Neural progenitor cell (in vitro differentiated cells): ENCODE data around the gene AMZ2. TPM values are rescaled to one million over a fixed set of nuclear protein-coding genes. Genes with fewer than 3 reads are reported as not detected.
"Not testable (repeated sequence)": the region's sequence is repeated elsewhere in the genome, so short reads cannot be mapped to it uniquely, and the experiment has no call there.

ENCODE experiments used
- DNase-seq: peaks from one replicate; pipeline ENCODE4 v3.0.0-alpha.2; 2016; ENCODE audit warnings: low spot score
- H2AFZ ChIP-seq: fragments of 200-600 bp; sonication (generic); replicated peaks from 2 replicates; pipeline ENCODE4 v1.6.1; 2016; ENCODE audit warnings: antibody characterized with exemption
- H3F3A ChIP-seq: fragments of 200-600 bp; sonication (generic); 2 replicates; pipeline ENCODE4 v1.6.1; 2016; ENCODE audit warnings: antibody characterized with exemption, low read depth
- H3K27ac ChIP-seq: fragments of 200-600 bp; sonication (generic); 2 replicates; pipeline ENCODE4 v1.5.1; 2016; ENCODE audit warnings: mild to moderate bottlenecking
- H3K27me3 ChIP-seq: fragments of 200-600 bp; sonication (generic); 2 replicates; pipeline ENCODE4 v1.6.1; 2016; ENCODE audit warnings: mild to moderate bottlenecking, moderate library complexity
- H3K36me3 ChIP-seq: fragments of 200-600 bp; sonication (generic); 2 replicates; pipeline ENCODE4 v1.5.1; 2016
- H3K4me1 ChIP-seq: fragments of 200-600 bp; sonication (generic); 2 replicates; pipeline ENCODE4 v1.6.1; 2016; ENCODE audit warnings: mixed run types
- H3K4me2 ChIP-seq: fragments of 200-600 bp; sonication (generic); 2 replicates; pipeline ENCODE4 v1.6.1; 2016
- H3K4me3 ChIP-seq: fragments of 200-600 bp; sonication (generic); 2 replicates; pipeline ENCODE4 v1.5.1; 2016
- H3K79me2 ChIP-seq: fragments of 200-600 bp; sonication (generic); 2 replicates; pipeline ENCODE4 v1.6.1; 2016; ENCODE audit warnings: low read depth
- H3K9ac ChIP-seq: fragments of 200-600 bp; sonication (generic); 2 replicates; pipeline ENCODE4 v1.6.1; 2016
- H3K9me3 ChIP-seq: fragments of 200-600 bp; sonication (generic); 2 replicates; pipeline ENCODE4 v1.5.1; 2016; ENCODE audit warnings: low read depth
- H4K20me1 ChIP-seq: fragments of 200-600 bp; sonication (generic); 2 replicates; pipeline ENCODE4 v1.6.1; 2016; ENCODE audit warnings: low read depth
- H3K27ac Mint-ChIP-seq: 3 replicates; pipeline ENCODE4 v1.8.0; 2021; ENCODE audit warnings: mixed read lengths
- H3K27me3 Mint-ChIP-seq: 2 replicates; pipeline ENCODE4 v1.8.0; 2022; ENCODE audit warnings: low read depth, mild to moderate bottlenecking, inconsistent platforms, moderate library complexity, mixed read lengths; ENCODE audit not compliant: insufficient read depth
- H3K36me3 Mint-ChIP-seq: 3 replicates; pipeline ENCODE4 v1.8.0; 2021; ENCODE audit warnings: mixed read lengths
- H3K4me1 Mint-ChIP-seq: 3 replicates; pipeline ENCODE4 v1.8.0; 2021; ENCODE audit warnings: mixed read lengths
- H3K4me3 Mint-ChIP-seq: 3 replicates; pipeline ENCODE4 v1.8.0; 2021; ENCODE audit warnings: mild to moderate bottlenecking, moderate library complexity, mixed read lengths
- H3K9me3 Mint-ChIP-seq: 3 replicates; pipeline ENCODE4 v1.8.0; 2020; ENCODE audit warnings: mixed read lengths
- EZH2 ChIP-seq: fragments of 200-600 bp; sonication (generic); IDR thresholded peaks from 2 replicates; pipeline ENCODE4 v1.6.1; 2017; ENCODE audit warnings: antibody characterized with exemption, mild to moderate bottlenecking, moderate library complexity
- EZH2phosphoT487 ChIP-seq: fragments of 200-600 bp; sonication (generic); IDR thresholded peaks from 2 replicates; pipeline ENCODE4 v1.6.1; 2017; ENCODE audit warnings: antibody characterized with exemption
- total RNA-seq: library from RNA; depleted of rRNA; stranded (reverse); fragments of >200 nt; gene quantifications from 2 replicates; pipeline ENCODE4 v1.2.3, GENCODE V29; 2015; ENCODE audit warnings: low replicate concordance
- TF ChIP-seq, protein P1 (sequence below): fragments of 200-600 bp; sonication (generic); IDR thresholded peaks from 2 replicates; pipeline ENCODE4 v1.5.1; 2017; ENCODE audit warnings: antibody characterized with exemption, mild to moderate bottlenecking

Gene AMZ2
- total RNA-seq, 1 donor from 2014 or later, result 150 TPM

- H3K4me2 ChIP-seq, result no peak overlapping the region
Measured at GRCh38 chr17:68210570-68211315, 37.1 kb upstream of the AMZ2 start.

GRCh38 chr17:68213428-68214411 is 34.1 kb upstream of the AMZ2 start:
- H3K4me3 ChIP-seq, H3K27me3 ChIP-seq, H4K20me1 ChIP-seq, H3K4me2 ChIP-seq, DNase-seq, H3K9ac ChIP-seq, H3K36me3 ChIP-seq, H3K27ac ChIP-seq, H3K4me3 Mint-ChIP-seq, H3F3A ChIP-seq, H3K4me1 Mint-ChIP-seq, H3K4me1 ChIP-seq, H3K27ac Mint-ChIP-seq, H3K9me3 ChIP-seq, H3K27me3 Mint-ChIP-seq, H3K9me3 Mint-ChIP-seq, H3K79me2 ChIP-seq, H2AFZ ChIP-seq: not testable (repeated sequence)
- peaks cover 23% of the 10 kb centered on the region for H3K36me3 Mint-ChIP-seq

More at GRCh38 chr17:68210570-68211315, 37.1 kb upstream of the AMZ2 start:
- Mint-ChIP-seq H3K36me3 (peaks cover 21% of the 10 kb centered on the region), H3K4me1 (peaks cover 15% of the 10 kb centered on the region), H3K27me3 (no peaks in the 10 kb centered on the region), H3K27ac (no peak overlapping the region), H3K9me3 (no peaks in the 10 kb centered on the region), H3K4me3 (no peak overlapping the region)
- no peak overlapping the region for H3K4me3 ChIP-seq
- H3K4me1 ChIP-seq, result no peaks in the 10 kb centered on the region
- no peaks in the 10 kb centered on the region for H3F3A ChIP-seq
- peaks cover 5% of the 10 kb centered on the region for H3K36me3 ChIP-seq
- DNase-seq, result no peak
- no peak overlapping the region for H2AFZ ChIP-seq
- no peak for TF ChIP-seq EZH2
- TF ChIP-seq, protein P1, sequence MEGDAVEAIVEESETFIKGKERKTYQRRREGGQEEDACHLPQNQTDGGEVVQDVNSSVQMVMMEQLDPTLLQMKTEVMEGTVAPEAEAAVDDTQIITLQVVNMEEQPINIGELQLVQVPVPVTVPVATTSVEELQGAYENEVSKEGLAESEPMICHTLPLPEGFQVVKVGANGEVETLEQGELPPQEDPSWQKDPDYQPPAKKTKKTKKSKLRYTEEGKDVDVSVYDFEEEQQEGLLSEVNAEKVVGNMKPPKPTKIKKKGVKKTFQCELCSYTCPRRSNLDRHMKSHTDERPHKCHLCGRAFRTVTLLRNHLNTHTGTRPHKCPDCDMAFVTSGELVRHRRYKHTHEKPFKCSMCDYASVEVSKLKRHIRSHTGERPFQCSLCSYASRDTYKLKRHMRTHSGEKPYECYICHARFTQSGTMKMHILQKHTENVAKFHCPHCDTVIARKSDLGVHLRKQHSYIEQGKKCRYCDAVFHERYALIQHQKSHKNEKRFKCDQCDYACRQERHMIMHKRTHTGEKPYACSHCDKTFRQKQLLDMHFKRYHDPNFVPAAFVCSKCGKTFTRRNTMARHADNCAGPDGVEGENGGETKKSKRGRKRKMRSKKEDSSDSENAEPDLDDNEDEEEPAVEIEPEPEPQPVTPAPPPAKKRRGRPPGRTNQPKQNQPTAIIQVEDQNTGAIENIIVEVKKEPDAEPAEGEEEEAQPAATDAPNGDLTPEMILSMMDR, result no peak
- TF ChIP-seq EZH2phosphoT487, result no peak
- no peak overlapping the region for H3K27ac ChIP-seq
- no peaks in the 10 kb centered on the region for H4K20me1 ChIP-seq
- H3K9ac ChIP-seq, result no peak overlapping the region
- peaks cover 20% of the 10 kb centered on the region for H3K79me2 ChIP-seq
- no peaks in the 10 kb centered on the region for H3K27me3 ChIP-seq
- H3K9me3 ChIP-seq, result no peaks in the 10 kb centered on the region

DNA sequence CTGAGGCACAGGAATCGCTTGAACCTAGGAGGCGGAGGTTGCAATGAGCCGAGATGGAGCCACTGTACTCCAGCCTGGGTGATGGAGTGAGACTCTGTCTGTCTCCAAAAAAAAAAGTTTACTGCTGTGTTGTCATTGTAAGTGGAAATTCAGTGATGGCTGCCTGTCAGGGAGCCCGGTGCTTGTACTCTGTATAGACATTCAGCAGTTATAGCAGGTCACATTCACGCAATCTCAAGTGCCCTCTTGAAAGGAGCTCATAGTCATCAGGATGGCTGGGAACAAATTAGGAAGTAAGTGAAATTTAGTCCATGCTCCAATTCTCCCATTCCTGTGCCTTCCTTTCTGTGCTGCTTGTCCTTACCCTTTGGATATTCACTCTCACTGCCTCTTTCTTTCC is 32.4 kb upstream of the AMZ2 start:
- H3F3A ChIP-seq, H3K9me3 Mint-ChIP-seq, H3K4me2 ChIP-seq, DNase-seq, H3K4me1 Mint-ChIP-seq, H3K27ac ChIP-seq, H3K9ac ChIP-seq, H2AFZ ChIP-seq, H4K20me1 ChIP-seq, H3K36me3 ChIP-seq, H3K27me3 ChIP-seq, H3K79me2 ChIP-seq, H3K9me3 ChIP-seq, H3K4me3 ChIP-seq, H3K27me3 Mint-ChIP-seq, H3K27ac Mint-ChIP-seq, H3K4me3 Mint-ChIP-seq, H3K4me1 ChIP-seq: not testable (repeated sequence)
- peaks cover 17% of the 10 kb centered on the region for H3K36me3 Mint-ChIP-seq

DNA sequence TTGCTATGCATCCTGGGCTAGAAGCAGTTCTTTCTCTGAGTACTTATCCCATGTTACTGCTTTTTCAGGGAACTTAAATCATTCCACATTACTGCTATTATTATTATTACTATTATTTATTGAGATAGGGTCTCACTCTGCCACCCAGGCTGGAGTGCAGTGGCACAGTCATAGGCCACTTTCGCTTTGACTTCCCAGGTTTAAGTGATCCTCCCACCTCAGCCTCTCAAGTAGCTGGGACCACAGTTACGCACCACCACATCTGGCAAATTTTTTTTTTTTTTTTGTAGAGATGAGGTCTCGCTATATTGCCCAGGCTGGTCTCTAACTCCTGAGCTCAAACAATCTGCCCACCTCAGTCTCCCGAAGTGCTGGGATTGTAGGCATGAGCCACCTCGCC is 28.4 kb upstream of the AMZ2 start:
- not testable (repeated sequence) for H3K79me2 ChIP-seq, H3K27ac ChIP-seq, H3K27me3 ChIP-seq, H3K4me1 ChIP-seq, H4K20me1 ChIP-seq, H3F3A ChIP-seq, H2AFZ ChIP-seq, H3K9ac ChIP-seq, H3K9me3 Mint-ChIP-seq, DNase-seq, H3K4me3 Mint-ChIP-seq, H3K4me2 ChIP-seq, H3K4me1 Mint-ChIP-seq, H3K36me3 ChIP-seq, H3K9me3 ChIP-seq, H3K27me3 Mint-ChIP-seq, H3K27ac Mint-ChIP-seq, H3K4me3 ChIP-seq
- peaks cover 15% of the 10 kb centered on the region for H3K36me3 Mint-ChIP-seq

DNA sequence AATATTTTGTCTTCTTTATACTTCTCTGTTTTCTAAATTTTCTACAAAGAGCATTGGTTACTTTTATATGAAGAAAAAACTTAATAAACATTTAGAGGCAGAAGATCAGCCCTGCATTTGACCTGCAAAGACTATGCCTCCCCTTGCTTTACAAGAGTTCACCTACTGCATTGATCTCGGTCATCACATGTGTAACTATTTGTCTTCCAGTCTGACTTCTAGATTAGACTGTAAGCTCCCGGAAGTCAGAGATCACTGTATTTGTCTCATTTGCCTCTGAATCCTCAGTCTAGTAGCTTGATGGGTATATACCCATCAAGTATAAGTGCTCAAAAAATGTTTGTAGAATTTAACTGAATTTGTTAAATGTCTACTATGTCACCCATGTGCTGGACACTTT is 27.7 kb upstream of the AMZ2 start:
- not testable (repeated sequence) for H3K4me1 ChIP-seq, H3F3A ChIP-seq, H3K9me3 Mint-ChIP-seq, DNase-seq, H3K27ac ChIP-seq, H3K79me2 ChIP-seq, H3K9me3 ChIP-seq, H3K27me3 ChIP-seq, H2AFZ ChIP-seq, H3K27me3 Mint-ChIP-seq, H3K4me2 ChIP-seq, H3K27ac Mint-ChIP-seq, H3K4me3 ChIP-seq, H3K36me3 ChIP-seq, H3K4me1 Mint-ChIP-seq, H3K4me3 Mint-ChIP-seq, H3K9ac ChIP-seq, H4K20me1 ChIP-seq
- H3K36me3 Mint-ChIP-seq, result peaks cover 15% of the 10 kb centered on the region

GRCh38 chr17:68220786-68221185 is 27.1 kb upstream of the AMZ2 start:
- H3F3A ChIP-seq, DNase-seq, H3K4me1 Mint-ChIP-seq, H3K27me3 ChIP-seq, H2AFZ ChIP-seq, H3K9me3 Mint-ChIP-seq, H3K4me2 ChIP-seq, H3K79me2 ChIP-seq, H3K27ac ChIP-seq, H3K4me3 Mint-ChIP-seq, H4K20me1 ChIP-seq, H3K4me1 ChIP-seq, H3K9me3 ChIP-seq, H3K4me3 ChIP-seq, H3K27ac Mint-ChIP-seq, H3K9ac ChIP-seq, H3K36me3 ChIP-seq, H3K27me3 Mint-ChIP-seq: not testable (repeated sequence)
- peaks cover 15% of the 10 kb centered on the region for H3K36me3 Mint-ChIP-seq
